SKM-1 (cell line): Measurements from ENCODE around the gene UBE3D.
"Not testable (repeated sequence)": the region's sequence is repeated elsewhere in the genome, so short reads cannot be mapped to it uniquely, and the experiment has no call there.

Experiments used
- DNase-seq: peaks from one replicate; lab custom pipeline; 2025; ENCODE audit not compliant: unreplicated experiment; lab: John Stamatoyannopoulos, UW

Gene UBE3D

GRCh38 chr6:82917346-82918064 is 148.1 kb downstream of the UBE3D start:
- no peak for DNase-seq

GRCh38 chr6:82915666-82916065 is 150.0 kb downstream of the UBE3D start:
- no peak for DNase-seq

GRCh38 chr6:82914511-82914910 is 151.1 kb downstream of the UBE3D start:
- no peak for DNase-seq

GRCh38 chr6:82910820-82911219 is 154.8 kb downstream of the UBE3D start:
- no peak for DNase-seq

- DNase-seq: no peak
Measured at GRCh38 chr6:82910395-82910794, 155.2 kb downstream of the UBE3D start.

GRCh38 chr6:82909551-82909950 is 156.1 kb downstream of the UBE3D start:
- DNase-seq: no peak

- DNase-seq: no peak
Measured at GRCh38 chr6:82908661-82909060, 157.0 kb downstream of the UBE3D start.

GRCh38 chr6:82906951-82907350 is 158.7 kb downstream of the UBE3D start:
- DNase-seq: no peak

GRCh38 chr6:82906489-82906888 is 159.2 kb downstream of the UBE3D start:
- no peak for DNase-seq

GRCh38 chr6:82904860-82905259 is 160.8 kb downstream of the UBE3D start:
- DNase-seq: no peak

- no peak for DNase-seq
Measured at GRCh38 chr6:82904257-82904656, 161.4 kb downstream of the UBE3D start.

GRCh38 chr6:82902290-82902689 is 163.4 kb downstream of the UBE3D start:
- no peak for DNase-seq

- no peak for DNase-seq
Measured at GRCh38 chr6:82894653-82895259, 170.9 kb downstream of the UBE3D start.

- no peak for DNase-seq
Measured at GRCh38 chr6:82893889-82894652, 171.6 kb downstream of the UBE3D start.

- DNase-seq: not testable (repeated sequence)
Measured at GRCh38 chr6:82891503-82891902, 174.1 kb downstream of the UBE3D start.

GRCh38 chr6:82891076-82891475 is 174.6 kb downstream of the UBE3D start:
- no peak for DNase-seq

- DNase-seq: no peak
Measured at GRCh38 chr6:82890240-82890639, 175.4 kb downstream of the UBE3D start.

GRCh38 chr6:82889143-82889542 is 176.5 kb downstream of the UBE3D start:
- DNase-seq: no peak

GRCh38 chr6:82882363-82883023 is 183.1 kb downstream of the UBE3D start:
- DNase-seq: no peak

- DNase-seq: no peak
Measured at GRCh38 chr6:82881519-82881918, 184.1 kb downstream of the UBE3D start.

GRCh38 chr6:82878812-82879211 is 186.8 kb downstream of the UBE3D start:
- DNase-seq: no peak
